Stimulated activated CD8-positive, alpha-beta memory T cell treated with anti-CD3 and anti-CD28 coated beads, Interleukin-15, amount 100 ng/mL, for 1 hour (primary cell): ENCODE data around the gene CLDN20.
"Not testable (repeated sequence)": the region's sequence is repeated elsewhere in the genome, so short reads cannot be mapped to it uniquely, and the experiment has no call there.

Experiments used
- DNase-seq: peaks from one replicate; pipeline ENCODE4 v3.0.0-alpha.2; 2020; ENCODE audit warnings: low read depth

The CLDN20 gene

DNA sequence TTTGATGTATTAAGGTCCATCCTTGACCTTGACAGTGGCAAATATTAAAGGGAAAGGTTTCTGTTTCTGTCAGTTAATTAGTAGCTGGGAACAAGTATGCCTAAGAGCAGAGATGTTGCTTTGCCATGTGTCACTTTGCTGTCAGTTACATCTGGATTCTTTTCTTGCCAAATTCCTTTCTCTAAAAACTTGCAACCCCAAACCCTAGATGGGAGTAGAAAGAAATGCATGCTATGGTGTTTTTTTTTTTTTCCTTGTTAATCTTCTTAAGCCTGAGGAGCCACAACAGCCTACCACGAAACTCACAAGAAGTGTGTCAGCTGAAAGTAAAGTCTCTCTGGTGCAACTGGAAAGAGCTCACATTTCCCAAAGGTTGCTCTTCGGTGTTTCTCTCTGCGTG lies 18.0 kb upstream of the CLDN20 start:
- DNase-seq, result no peak

GRCh38 chr6:155246825-155247224 lies 17.0 kb upstream of the CLDN20 start:
- DNase-seq, result no peak

DNA sequence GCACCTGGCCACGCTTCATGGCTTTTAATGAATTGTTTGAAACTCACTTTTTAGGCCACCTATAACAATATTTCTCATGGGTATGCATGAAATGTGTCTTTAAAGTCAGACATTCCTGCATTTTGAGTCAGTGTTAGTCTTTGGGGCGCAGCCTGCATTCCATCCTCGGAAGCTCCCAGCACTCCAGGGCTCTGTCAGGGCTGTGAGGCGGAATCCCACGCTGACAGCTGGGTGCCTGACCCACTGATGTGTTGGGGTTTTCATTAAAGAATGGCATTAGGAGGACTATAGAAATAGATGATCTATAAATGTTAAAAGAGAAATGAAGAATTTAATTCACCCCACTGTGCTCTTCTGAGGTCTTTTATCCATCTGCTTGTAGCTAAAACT lies 16.2 kb upstream of the CLDN20 start:
- DNase-seq, result no peak

DNA sequence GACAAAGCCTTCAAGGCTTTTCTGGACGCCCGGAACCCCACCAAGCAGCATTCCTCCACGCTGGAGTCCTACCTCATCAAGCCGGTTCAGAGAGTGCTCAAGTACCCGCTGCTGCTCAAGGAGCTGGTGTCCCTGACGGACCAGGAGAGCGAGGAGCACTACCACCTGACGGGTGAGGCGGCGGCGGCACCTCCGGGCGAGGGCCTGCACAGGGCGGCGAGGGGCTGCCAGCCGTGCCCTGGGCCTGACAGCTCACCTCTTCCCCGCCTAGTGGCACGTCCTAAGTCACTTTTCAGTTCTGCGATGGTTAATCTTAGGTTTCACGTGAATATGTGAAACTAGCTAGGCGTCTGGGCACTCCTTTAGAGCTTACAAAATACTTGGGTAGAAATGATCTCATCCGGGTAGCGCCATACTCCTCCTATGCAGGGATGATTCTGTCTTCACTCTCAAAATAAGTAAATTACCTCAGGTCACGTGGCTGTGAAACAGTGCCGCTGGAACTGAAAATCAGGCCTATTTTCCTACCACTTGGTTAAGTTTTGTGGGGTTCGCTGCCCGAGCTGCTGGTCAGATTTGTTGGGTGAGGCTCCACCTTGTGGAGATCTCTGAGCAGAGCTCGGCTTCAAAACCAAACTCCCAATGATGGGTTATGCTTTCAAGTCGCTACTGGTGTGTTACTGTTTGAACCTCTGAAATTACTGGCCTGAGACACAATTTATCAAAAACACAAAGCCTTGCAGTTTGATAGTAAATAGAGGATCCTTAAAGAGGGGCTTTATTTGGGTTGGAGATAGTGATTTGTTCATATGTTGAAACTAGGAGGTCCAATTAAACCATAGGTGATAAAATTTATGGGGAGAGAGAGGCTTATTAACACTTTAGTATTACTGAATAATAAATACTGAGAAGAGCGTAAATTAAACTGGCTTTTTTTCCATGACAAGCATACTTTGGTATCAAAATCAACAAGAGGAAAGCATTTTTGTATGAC lies 15.5 kb upstream of the CLDN20 start:
- no peak for DNase-seq

DNA sequence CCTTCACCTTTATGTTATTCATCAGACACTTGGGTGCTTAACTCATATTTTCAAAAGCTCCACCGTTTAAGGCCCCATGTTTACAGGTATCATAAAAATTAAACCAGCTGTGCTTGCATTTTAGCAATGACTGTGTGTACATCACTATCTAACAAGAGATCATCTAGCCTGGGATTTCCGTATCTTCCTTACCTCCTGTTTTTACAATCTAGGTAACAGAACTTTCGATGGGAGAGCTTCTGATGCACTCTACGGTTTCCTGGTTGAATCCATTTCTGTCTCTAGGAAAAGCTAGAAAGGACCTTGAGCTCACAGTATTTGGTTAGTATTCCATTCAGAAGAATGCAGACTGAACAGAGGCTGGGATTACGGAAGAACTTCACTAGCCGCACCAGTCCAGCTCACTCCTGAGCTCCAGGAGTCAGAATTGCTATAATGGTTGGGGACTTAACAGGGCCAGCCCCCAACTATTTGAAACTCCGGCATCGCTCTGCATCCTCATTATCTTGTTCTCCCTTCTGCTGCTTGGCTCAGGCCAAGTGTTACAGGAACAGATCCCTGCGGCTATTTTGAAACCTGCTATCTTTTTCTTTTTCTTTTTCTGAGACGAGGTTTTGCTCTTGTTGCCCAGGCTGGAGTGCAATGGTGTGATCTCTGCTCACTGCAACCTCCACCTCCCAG lies 13.0 kb upstream of the CLDN20 start:
- DNase-seq, result no peak

- no peak for DNase-seq
Measured at GRCh38 chr6:155252581-155252980, 11.2 kb upstream of the CLDN20 start.

GRCh38 chr6:155253337-155253736 lies 10.5 kb upstream of the CLDN20 start:
- no peak for DNase-seq

GRCh38 chr6:155254139-155254538 lies 9.7 kb upstream of the CLDN20 start:
- no peak for DNase-seq

GRCh38 chr6:155256122-155256795 lies 7.6 kb upstream of the CLDN20 start:
- no peak for DNase-seq

DNA sequence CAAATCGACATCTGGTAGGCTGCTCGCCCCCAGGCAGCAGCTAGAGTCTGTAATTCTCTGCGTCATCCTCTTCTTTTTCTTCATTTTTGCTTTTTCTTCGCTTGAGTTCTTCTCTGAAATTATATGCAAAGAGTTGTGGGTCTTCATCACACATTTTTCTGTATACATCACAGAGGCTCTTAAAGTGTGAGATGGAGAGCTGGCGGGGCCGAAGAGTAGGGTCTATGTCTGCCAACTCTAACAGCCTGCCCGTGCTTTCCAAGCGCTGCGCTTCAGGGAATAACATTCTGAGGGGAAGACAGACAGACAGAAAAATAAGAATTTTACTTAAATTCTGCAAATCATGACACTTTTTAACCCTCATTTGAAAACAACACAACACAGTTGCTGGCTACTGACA lies 6.0 kb upstream of the CLDN20 start:
- no peak for DNase-seq

DNA sequence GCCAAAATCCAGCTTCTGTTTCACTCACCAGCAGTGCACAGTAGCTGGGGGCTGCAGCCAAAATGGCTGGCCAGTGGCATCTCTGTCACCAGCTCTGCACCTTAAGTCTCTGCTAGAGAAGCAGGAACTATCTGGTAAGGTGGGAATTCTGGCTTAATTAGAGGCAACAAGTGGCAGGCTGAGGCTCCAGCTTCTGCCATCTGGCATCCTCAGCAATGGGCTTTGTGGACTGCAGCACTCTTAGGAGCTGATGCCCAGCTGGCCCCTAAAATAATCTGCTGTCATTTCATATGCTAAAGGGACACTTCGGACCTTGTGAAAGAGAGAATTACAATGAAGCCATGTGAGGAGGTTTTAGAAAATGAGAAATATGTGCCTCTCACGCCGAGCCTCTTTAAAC lies 4.6 kb upstream of the CLDN20 start:
- DNase-seq, result no peak

- DNase-seq, result no peak
Measured at GRCh38 chr6:155259897-155260296, 3.9 kb upstream of the CLDN20 start.

- no peak for DNase-seq
Measured at GRCh38 chr6:155260686-155261085, 3.1 kb upstream of the CLDN20 start.

DNA sequence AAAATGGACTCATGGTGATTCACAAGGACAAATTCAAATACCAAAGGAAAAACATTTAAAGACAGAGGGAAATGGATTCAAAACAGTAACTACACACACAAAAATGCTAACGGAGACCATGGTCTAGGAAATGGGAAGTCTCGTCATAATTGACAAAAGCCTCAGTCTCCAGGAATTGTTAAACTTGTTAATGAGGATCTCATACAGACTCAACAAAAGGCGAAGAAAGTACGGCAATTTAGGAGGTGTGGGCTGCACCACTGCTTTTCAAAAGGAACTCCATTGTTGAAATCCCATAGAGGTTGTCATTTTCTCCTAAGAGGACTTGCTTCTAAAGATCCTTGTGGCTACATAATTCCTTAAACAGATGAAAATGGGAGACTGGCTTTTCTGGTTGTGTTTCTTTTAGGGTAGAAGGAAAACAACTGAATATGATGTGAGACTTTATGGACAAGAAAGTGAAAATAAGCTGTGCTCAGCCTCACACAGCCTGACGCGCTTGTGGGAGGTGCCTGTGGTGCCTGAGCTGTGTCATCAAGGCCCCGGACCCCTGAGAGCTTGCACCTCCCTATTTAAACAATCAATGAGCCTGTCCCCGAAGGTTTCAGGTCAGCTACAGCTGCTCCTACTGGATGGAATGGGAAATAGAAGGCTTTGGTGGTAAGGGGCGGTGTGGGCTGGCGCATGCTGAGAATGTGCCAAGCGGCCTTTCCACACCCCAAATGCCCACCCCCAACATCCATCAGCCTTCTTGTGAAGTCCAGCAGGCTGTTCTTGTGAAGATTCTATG lies 2.5 kb upstream of the CLDN20 start:
- no peak for DNase-seq

GRCh38 chr6:155262655-155263054 lies 1.2 kb upstream of the CLDN20 start:
- no peak for DNase-seq

GRCh38 chr6:155264693-155265320 lies 994 bp downstream of the CLDN20 start:
- no peak for DNase-seq

GRCh38 chr6:155265843-155266535 lies 2.2 kb downstream of the CLDN20 start:
- no peak for DNase-seq

- no peak for DNase-seq
Measured at GRCh38 chr6:155267411-155267810, 3.6 kb downstream of the CLDN20 start.

DNA sequence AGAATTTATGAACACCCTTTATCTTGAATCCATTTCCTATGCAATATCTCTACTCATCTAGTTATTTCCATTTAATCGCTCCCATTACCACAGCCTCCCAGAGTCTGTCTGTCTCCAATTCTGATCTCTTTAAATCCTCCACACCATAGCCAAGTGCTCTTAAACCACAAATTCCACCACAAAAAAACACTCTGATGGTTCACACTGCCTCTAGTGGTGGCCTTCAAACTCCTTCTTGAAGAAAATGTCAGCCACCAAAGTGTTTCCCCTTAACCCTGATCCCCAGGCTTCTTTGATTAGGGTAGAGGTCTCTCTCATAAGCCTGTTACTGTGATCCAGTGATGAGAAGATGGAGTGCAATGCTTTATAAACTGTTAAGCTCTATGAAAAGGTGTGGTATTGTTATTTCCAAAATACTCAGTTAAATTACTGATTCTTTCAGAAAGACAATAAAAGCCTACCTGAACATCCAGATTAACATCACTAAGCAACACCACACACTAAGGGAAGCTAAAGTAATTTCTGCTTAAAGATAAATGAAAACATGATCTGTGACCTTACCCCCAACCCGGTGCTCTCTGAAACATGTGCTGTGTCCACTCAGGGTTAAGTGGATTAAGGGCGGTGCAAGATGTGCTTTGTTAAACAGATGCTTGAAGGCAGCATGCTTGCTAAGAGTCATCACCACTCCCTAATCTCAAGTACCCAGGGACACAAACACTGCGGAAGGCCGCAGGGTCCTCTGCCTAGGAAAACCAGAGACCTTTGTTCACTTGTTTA lies 4.5 kb downstream of the CLDN20 start:
- not testable (repeated sequence) for DNase-seq

GRCh38 chr6:155269765-155270164 lies 6.0 kb downstream of the CLDN20 start:
- DNase-seq, result no peak
